NCI-H345 treated with DMSO at 0.1 percent for 48 hours (cell line): ENCODE measurements around the gene ZNHIT2.
"Not testable (repeated sequence)": the region's sequence is repeated elsewhere in the genome, so short reads cannot be mapped to it uniquely, and the experiment has no call there.

Experiments
- DNase-seq: peaks from one replicate; lab custom pipeline; 2025; ENCODE audit not compliant: unreplicated experiment; lab: John Stamatoyannopoulos, UW

Gene ZNHIT2

DNA sequence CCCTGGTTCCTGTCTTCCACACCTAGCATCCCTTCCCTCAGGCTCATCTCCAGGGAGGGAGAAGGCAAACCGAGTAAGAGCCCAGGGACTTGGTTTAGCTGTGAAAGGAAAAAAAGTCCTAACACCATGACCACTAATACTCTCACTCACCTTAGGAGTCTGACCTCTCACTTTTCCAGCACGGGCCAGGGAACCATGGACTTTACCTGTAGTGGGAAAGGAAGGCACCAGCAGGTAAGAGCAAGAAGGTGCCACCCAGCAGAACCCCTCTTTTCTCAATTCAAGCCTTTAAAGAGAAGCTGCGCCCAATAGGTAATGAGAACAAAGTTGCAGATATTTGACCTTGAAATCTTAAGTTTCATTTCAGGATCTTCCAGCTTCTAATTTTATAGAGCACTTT, 3.3 kb upstream of the ZNHIT2 start:
- DNase-seq = no peak

DNA sequence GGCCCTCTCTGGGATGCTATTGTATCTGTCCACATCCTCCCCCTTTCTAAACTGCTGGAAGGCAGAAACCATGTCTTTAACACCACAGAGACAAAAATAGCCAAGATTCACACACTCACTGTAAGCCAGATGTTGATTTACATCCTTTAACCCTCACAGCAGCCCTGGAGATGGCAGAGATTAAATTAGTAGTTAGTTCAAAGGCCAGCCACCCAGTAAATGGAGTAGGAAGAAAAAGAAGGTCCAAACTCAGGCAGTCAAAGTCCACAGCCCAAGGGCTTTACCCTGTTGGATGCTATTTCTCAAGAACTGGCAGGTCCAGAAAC, 2.1 kb upstream of the ZNHIT2 start:
- DNase-seq = no peak

DNA sequence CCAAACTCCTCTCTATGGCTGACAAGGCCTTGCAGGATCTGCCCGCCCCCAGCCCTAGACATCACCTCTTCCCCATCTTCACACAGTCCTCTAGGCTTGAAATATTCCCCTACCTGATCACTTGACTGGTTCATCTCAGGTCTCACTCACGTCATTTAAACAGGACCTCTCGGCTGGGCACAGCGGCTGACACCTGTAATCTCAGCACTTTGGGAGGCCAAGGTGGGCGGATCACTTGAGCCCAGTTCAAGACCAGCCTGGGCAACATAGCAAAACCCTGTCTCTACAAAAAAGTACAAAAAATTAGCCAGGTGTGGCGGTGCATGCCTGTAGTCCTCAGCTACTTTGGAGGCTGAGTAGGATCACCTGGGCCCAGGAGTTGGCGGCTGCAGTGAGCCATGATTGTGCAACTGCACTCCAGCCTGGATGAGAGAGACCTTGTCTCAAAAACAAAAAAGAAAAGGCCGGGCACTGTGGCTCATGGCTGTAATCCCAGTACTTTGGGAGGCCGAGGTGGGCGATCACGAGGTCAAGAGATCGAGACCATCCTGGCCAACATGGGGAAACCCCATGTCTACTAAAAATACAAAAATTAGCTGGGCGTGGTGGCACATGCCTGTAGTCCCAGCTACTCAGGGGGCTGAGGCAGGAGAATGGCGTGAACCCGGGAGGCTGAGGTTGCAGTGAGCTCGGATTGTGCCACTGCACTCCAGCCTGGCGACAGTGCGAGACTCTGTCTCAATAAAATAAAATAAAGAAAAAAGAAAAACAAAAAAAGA, 1.6 kb upstream of the ZNHIT2 start:
- not testable (repeated sequence) for DNase-seq

DNA sequence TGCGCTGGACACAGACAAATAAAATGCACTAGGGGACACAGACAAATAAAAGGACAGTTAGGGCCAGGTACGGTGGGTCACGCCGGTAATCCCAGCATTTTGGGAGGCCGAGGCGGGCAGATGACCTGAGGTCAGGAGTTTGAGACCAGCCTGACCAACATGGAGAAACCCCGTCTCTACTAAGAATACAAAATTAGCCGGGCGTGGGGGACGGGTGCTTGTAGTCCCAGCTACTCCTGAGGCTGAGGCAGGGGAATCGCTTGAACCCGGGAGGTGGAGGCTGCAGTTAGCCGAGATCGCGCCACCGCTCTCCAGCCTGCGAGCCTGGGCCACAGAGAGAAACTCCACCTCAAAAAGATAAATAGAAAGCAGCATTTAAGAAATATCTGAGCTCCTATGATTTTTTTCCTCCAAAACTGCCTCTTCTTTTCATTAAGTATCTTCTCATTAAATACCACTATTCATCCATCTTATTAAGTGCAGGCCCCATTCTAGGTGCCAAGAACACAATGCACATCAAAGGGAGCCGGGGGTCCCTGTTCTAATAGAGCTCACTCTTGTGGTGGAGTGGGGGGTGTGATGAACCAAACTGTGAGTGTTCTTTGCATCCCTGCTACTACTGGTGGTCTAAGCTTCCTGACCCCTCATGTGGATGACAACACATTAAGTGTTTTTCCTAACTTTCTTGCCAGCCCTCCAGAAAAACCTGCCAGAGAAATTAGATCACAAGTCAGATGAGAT, 766 bp upstream of the ZNHIT2 start:
- no peak for DNase-seq

DNA sequence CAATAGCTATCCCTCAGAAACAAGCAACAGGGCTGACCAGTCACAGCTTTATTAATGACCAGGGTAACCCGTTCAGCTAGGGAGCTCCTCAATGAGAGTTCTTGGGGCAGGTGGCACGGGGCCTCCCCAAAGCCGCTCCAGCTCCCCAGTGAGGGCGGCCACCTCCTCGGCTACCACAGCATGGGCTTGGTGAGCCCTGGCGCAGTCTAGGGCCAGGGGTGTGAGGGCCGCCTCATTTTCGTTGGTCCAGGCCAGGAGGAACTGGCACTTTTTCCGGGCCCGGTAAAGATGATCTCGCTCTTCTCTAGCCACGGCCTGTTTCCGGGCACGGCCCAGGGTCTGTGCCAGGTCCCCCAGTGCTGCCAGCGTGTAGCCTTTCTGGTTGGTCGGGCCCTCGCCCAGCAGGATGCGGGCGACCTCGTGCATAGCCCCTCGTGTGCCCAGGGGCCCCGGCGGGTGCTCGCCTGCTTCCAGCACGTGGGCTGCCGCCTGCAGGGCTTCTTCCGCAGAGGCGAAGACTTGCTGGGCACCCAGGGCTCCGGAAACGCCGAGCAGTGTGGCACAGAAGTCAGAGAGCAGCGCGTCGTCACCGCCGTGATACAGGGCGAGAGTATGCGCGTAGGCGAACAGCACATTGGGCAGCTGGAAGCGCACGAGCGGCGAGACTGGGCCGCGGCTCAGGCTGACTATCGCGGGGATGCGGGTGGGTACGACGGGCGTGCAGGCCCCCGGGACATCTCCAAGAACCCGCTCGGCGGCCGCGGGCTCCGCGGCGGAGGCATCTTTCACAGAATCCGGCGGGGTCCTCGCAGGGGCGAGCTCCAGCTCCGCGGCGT, 913 bp downstream of the ZNHIT2 start:
- no peak for DNase-seq

DNA sequence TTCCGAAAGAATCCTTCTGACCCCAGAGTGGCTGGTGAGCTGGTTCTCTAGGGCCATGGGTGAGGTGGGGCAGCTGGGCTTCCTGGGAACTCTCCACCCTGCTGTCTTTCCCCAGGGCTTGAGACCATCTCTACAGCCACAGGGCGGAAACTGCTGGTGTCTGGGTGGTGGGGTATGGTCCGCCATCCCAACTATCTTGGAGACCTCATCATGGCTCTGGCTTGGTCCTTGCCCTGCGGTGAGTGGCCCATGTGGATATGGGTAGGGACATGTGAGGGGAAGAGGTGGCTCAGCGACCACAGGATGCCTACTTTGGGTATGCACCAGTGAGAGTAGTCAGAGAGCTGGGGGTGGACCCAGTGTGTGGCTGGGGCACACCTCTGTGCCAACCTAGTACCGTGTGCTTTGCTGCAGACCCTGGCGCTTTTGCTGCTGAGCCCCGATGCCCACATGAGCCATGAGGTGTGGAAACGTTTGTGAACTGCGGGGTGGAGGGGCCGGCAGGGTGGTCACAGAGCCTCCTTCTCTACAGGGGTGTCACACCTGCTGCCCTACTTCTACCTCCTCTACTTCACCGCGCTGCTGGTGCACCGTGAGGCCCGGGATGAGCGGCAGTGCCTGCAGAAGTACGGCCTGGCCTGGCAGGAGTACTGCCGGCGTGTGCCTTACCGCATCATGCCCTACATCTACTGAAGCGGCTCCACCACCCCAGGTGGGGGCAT, 2.0 kb downstream of the ZNHIT2 start:
- no peak for DNase-seq

DNA sequence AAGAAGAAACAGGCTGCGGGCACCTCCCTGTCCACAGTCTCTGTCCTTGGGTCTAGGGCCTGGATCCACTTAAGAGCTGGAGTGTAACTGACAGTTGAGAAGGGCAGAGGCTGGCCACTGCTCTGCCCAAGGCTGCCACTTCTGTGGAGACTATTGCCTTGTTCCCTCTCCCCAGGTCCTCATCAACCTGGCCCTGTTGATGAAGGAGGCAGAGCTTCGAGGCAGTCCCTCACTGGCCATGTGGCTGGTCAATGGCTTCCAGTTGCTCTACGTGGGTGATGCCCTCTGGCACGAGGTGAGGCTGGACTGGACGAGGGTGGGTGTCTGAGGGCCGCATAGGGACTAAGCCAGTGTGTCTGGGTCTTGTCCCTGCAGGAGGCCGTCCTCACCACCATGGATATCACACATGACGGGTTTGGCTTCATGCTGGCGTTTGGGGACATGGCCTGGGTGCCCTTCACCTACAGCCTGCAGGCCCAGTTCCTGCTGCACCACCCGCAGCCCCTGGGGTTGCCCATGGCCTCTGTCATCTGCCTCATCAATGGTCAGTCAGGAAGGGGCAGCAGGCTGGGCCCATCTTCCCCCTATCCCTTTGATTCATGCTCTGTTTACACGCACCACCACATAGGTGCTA, 2.8 kb downstream of the ZNHIT2 start:
- DNase-seq = no peak

DNA sequence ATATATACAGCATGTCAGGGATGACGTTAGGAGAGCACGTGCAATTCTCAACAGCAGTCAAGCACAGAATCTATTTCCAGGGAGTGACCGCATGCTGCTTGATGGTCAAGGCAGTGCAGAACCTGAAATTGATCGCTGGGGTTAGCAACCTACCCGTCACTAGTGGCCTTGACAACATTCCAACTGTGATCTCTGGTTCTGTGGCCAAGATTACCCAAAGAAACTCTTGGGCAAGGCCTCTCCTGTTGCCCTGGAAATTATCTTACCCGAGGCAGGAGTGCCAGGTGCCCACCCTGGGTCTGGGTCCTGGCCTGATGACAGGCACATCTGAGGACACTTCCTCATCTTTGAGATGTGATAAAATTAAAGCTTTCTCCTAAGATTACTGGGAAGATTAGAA, 3.7 kb downstream of the ZNHIT2 start:
- no peak for DNase-seq

DNA sequence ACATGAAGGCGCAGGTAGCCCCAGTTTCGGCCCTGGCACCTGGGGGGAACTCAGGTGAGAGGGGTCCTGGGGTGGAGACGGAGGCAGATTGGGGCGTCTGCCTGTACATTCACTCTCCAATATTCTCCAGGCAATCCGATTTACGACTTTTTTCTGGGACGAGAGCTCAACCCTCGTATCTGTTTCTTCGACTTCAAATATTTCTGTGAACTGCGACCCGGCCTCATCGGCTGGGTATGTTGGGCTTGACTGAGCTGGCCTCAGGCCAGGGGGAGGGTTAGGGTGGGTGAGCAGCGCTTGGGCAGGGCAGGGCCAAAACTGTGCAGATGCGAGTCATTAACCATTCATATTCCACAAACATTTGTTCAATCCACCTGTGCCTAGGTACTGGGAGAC, 4.1 kb downstream of the ZNHIT2 start:
- no peak for DNase-seq

DNA sequence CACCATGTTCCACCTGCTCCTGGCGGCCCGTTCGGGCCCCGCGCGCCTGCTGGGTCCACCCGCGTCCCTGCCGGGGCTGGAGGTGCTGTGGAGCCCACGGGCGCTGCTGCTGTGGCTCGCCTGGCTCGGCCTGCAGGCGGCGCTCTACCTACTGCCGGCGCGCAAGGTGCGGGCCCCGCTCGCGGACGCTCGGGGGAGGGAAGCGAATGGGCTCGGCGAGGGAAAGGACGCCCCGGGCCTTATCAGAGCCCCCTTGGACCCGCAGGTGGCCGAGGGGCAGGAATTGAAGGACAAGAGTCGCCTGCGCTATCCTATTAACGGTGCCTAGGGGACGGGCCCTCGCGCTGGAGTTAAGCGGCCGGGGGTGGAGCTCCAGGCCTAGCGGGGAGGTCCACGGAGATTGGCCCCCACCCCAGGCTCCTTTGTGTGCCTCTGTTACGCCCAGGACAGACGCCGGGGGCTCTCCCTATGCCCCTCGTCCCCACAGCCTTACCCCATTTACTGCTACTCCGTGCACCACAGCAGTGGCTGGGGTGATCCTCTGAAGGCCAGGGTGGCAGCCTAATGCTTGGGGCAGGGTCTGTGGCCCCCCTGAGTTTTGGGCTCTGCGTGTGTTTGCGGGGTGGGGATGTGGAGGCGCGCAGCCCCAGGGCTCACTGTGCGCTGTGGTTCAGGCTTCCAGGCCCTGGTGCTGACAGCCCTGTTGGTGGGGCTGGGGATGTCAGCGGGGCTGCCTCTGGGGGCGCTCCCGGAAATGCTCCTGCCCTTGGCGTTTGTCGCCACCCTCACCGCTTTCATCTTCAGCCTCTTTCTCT, 4.7 kb downstream of the ZNHIT2 start:
- peak; percentile 5 for DNase-seq

DNA sequence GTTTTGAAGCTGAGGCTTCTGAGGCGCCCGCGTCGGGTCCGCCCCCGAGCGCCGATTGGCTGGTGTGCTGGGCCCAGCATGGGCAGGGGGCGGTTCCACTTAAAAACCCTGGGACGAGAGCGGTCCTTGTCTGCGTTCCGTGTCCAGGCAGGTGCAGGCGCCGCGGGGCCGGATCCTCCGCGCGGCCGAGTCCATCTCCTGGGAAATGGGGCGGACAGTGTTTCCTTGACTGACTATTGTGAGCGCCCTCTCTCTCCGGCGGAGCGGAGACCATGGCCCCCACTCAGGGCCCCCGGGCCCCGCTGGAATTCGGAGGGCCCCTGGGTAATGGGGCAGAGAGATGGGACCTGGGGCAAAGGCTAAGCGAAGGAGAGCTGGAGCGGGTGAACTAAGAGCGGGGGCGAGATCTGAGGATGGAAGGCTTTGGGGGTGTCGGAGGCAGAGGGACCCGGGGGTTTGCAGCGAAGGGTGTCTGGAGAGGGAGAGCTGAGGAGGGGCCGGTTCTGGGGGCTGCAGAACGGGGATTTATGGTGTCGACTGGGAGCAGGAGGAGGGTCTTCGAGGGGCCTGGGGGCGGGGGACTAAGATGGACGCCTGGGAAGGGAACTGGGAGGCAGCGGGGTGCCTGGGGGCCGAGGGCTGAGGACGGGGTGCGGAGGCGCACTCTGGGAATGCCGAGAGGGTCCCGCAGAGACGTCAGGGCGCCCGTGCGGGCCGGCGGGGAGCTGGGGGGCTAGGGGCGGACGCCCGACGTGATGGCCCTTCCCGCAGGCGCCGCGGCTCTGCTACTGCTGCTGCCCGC, 5.6 kb downstream of the ZNHIT2 start, which contains the start of gene TM7SF2:
Gene TM7SF2, plus strand, starts transcription at position 129 of the 802 bp plus-strand sequence. Its CDS starts 144 bp downstream, at position 273.
- DNase-seq = peak; percentile 92

DNA sequence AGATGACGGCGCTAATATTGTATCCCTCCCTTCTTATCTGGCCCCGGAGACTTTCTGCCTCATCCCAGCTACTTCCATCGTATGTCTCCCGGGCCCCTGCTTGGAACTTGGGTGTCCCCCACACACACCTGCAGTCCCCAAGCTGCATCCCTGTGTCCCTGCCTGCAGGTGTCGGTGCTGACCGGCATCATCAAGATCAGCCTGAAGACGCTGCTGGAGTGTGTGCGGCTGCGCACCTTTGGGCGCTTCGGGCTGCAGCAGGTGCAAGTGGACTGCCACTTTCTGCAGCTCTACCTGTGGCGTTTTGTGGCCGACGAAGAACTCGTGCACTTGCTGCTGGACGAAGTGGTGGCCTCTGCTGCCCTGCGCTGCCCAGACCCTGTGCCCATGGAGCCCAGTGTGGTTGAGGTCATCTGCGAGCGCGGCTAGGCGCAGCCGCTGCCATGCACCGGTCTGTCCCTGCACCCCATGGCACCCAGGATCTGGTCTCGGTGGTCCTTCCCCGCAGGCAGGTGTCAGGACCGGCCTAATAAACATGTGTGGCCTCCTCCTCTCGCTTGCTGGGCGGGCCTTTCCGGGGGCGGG, 6.2 kb downstream of the ZNHIT2 start:
- no peak for DNase-seq

DNA sequence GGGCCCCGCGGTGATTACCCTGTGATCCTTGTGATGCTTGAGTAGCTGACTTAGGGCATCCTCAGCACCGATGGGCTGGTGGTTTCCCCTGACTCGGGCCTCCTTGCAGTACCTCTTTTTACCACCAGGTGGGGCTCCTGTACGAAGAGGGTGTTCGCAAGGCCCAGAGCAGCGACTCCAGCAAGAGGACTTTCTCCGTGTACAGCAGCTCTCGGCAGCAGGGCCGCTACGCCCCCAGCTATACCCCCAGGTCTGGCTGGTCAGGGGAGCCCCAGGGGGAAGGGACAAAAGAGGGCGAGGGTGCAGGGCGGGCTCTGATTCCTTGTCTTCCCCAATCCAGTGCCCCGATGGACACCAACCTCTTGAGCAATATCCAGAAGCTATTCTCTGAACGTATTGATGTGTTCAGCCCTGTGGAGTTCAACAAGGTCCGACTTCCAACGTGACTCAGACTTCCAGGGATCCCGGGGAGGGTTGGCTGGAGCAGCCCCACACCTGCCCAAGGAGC, 7.1 kb downstream of the ZNHIT2 start:
- peak; percentile 55 for DNase-seq

DNA sequence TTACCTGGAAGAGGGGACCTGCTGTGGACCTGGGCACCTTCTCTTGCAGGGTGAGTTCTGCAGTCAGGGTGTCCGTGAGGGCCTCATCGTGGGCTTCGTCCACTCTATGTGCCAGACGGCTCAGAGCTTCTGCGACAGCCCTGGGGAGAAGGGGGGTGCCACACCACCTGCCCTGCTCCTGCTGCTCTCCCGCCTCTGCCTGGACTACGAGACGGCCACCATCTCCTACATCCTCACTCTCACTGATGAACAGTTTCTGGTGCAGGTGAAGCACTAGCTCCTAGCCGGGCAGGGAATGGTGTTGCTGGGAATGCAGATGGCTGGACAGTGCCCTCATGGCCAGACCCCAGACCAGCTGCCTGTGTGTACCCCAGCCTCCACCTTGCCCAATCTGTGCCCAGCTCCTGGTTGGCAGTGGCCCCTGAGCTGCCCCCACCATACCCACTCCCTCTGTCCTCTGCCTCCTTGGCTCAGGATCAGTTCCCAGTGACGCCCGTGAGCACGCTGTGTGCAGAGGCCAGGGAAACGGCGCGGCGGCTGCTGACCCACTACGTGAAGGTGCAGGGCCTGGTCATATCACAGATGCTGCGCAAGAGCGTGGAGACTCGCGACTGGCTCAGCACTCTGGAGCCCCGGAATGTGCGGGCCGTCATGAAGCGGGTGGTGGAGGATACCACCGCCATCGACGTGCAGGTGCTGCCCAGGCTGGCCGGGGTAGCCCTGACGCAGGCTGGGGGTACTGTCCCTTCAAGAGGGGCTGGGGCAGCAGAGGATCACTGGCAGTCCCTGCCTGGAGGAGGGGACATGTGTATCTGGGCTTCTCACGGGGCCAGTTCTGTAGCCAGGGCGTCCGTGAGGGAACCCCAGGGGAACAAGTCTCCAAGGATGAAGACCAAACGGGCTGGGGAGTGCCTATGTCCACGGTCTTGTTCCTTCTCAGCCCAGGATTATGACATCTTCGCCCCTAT, 8.0 kb downstream of the ZNHIT2 start:
- DNase-seq = no peak

DNA sequence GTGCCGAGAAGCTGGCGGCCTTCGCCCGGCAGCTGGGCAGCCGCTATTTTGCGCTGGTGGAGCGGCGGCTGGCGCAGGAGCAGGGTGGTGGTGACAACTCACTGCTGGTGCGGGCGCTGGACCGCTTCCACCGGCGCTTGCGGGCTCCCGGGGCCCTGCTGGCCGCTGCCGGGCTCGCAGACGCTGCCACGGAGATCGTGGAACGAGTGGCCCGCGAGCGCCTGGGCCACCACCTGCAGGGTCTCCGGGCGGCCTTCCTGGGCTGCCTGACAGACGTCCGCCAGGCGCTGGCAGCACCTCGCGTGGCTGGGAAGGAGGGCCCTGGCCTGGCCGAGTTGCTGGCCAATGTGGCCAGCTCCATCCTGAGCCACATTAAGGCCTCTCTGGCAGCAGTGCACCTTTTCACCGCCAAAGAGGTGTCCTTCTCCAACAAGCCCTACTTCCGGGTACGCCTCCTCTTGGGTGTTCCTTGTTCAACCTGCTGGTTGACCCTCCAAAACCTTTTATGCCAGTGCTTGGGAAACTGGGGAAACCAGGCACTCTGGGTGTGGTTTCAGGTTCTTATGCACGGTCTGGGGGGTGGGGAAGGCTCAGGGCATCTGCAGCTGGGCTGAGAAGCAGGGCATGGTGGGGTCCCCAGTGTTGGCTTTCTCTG, 8.9 kb downstream of the ZNHIT2 start:
- no peak for DNase-seq

DNA sequence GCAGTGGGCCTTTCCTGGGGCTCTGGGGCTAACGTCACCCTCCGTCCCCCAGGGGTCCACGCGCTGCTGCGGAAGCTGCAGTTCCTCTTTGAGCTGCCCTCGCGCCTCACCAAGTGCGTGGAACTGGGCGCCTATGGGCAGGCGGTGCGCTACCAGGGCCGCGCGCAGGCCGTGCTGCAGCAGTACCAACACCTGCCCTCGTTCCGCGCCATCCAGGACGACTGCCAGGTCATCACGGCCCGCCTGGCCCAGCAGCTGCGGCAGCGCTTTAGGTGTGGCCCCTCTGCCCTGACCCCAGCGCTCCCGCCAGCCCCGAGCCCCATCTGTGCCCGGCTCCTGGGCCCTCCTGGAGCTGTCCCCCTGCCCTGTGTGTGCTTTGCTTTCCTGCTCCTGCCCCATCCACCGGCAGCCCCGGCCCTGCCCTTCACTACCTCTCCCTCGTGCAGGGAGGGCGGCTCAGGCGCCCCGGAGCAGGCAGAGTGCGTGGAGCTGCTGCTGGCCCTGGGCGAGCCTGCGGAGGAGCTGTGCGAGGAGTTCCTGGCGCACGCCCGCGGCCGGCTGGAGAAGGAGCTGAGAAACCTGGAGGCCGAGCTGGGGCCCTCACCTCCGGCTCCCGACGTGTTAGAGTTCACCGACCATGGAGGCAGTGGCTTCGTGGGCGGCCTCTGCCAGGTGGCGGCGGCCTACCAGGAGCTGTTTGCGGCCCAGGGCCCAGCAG, 9.6 kb downstream of the ZNHIT2 start:
- DNase-seq = no peak
